IMR-90 (cell line): ENCODE results near the gene SLC13A5.

Experiments
- BHLHE40 ChIP-seq: fragments of 150-350 bp; IDR thresholded peaks from 2 replicates; pipeline ENCODE4 v1.6.1; 2016; ENCODE audit warnings: mild to moderate bottlenecking, low read depth, low read length
- CEBPB ChIP-seq: IDR thresholded peaks from 2 replicates; pipeline ENCODE4 v1.6.1; 2012; ENCODE audit warnings: low read depth, low read length, improper control_type of control experiment
- CHD1 ChIP-seq: IDR thresholded peaks from 2 replicates; pipeline ENCODE4 v1.6.1; 2012; ENCODE audit warnings: low read depth, low read length, improper control_type of control experiment
- CTCF ChIP-seq: conservative IDR thresholded peaks from 2 replicates; pipeline ENCODE4 v1.5.1; 2012; ENCODE audit warnings: mild to moderate bottlenecking, low read depth, low read length, improper control_type of control experiment
- FOS ChIP-seq: fragments of 150-350 bp; IDR thresholded peaks from 2 replicates; pipeline ENCODE4 v1.6.1; 2016; ENCODE audit warnings: low read depth, low read length
- MAFK ChIP-seq: IDR thresholded peaks from 2 replicates; pipeline ENCODE4 v1.6.1; 2012; ENCODE audit warnings: low read depth, low read length, improper control_type of control experiment
- MAZ ChIP-seq: IDR thresholded peaks from 2 replicates; pipeline ENCODE4 v1.6.1; 2012; ENCODE audit warnings: low read depth, mild to moderate bottlenecking, low read length, improper control_type of control experiment, moderate library complexity, borderline replicate concordance
- POLR2A ChIP-seq: IDR thresholded peaks from 2 replicates; pipeline ENCODE4 v1.6.1; 2012; ENCODE audit warnings: mild to moderate bottlenecking, low read depth, low read length
- RAD21 ChIP-seq: IDR thresholded peaks from 2 replicates; pipeline ENCODE4 v1.6.1; 2012; ENCODE audit warnings: low read length, improper control_type of control experiment
- RCOR1 ChIP-seq: IDR thresholded peaks from 2 replicates; pipeline ENCODE4 v1.6.1; 2012; ENCODE audit warnings: mild to moderate bottlenecking, low read length, improper control_type of control experiment; ENCODE audit not compliant: insufficient replicate concordance
- RFX5 ChIP-seq: IDR thresholded peaks from 2 replicates; pipeline ENCODE4 v1.8.0; 2012; ENCODE audit warnings: low read depth, mild to moderate bottlenecking, low read length, moderate library complexity
- SMC3 ChIP-seq: fragments of 150-350 bp; IDR thresholded peaks from 2 replicates; pipeline ENCODE4 v1.6.1; 2016; ENCODE audit warnings: low read depth, mild to moderate bottlenecking, antibody characterized with exemption, low read length, moderate library complexity
- TF ChIP-seq, protein P1 (sequence below): fragments of 150-350 bp; IDR thresholded peaks from 2 replicates; pipeline ENCODE4 v1.6.1; 2017; ENCODE audit warnings: mild to moderate bottlenecking, antibody characterized with exemption, low read length, low read depth
- TF ChIP-seq, protein P2 (sequence below): fragments of 150-350 bp; IDR thresholded peaks from 2 replicates; pipeline ENCODE4 v1.6.1; 2016; ENCODE audit warnings: low read depth, mild to moderate bottlenecking, low read length, moderate library complexity, borderline replicate concordance

GRCh38 chr17:6688944-6689343 lies 24.2 kb downstream of the SLC13A5 start:
- TF ChIP-seq CTCF (no peak), SMC3 (no peak), POLR2A (no peak), RAD21 (no peak), CEBPB (no peak), RCOR1 (no peak), RFX5 (no peak), MAZ (no peak), BHLHE40 (no peak), MAFK (no peak), CHD1 (no peak), FOS (no peak)
- TF ChIP-seq, protein P1, sequence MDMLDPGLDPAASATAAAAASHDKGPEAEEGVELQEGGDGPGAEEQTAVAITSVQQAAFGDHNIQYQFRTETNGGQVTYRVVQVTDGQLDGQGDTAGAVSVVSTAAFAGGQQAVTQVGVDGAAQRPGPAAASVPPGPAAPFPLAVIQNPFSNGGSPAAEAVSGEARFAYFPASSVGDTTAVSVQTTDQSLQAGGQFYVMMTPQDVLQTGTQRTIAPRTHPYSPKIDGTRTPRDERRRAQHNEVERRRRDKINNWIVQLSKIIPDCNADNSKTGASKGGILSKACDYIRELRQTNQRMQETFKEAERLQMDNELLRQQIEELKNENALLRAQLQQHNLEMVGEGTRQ, result no peak
- TF ChIP-seq, protein P2, sequence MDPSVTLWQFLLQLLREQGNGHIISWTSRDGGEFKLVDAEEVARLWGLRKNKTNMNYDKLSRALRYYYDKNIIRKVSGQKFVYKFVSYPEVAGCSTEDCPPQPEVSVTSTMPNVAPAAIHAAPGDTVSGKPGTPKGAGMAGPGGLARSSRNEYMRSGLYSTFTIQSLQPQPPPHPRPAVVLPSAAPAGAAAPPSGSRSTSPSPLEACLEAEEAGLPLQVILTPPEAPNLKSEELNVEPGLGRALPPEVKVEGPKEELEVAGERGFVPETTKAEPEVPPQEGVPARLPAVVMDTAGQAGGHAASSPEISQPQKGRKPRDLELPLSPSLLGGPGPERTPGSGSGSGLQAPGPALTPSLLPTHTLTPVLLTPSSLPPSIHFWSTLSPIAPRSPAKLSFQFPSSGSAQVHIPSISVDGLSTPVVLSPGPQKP, result no peak
